Measurements from ENCODE around the gene AK3. TPM values are rescaled to one million over a fixed set of nuclear protein-coding genes. Genes with fewer than 3 reads are reported as not detected.
A peak's percentile ranks its signal among the peaks of the same experiment; 100 is the strongest.

The AK3 gene
- total RNA-seq, 1 donor from 2014 or later, result 45.1 TPM

DNA sequence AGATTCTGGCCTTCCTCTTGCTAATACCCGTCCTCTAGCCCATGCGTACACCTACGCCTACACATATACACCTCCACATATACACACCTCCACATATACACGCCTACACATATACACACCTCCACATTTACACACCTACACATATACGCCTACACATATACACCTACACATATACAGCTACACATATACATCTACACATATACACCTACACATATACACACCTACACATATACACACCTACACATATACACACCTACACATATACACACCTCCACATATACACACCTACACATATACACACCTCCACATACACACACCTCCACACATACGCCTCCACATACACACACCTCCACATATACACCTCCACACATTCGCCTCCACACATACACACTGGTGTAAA lies 27.2 kb downstream of the AK3 start:
- Histone ChIP-seq H3K9ac (ENCODE audit: low read length) (no peak overlapping the region), H3K4me3 (ENCODE audit: insufficient read depth, low read depth, low read length) (no peak overlapping the region), H3K27ac (ENCODE audit: low read depth, low read length) (no peak overlapping the region), H2AFZ (ENCODE audit: low read depth, low read length) (no peak overlapping the region), H3K9me3 (ENCODE audit: insufficient read depth, low read depth, low read length) (no peaks in the 10 kb centered on the region), H3K36me3 (ENCODE audit: insufficient read depth, low read length) (peaks cover 15% of the 10 kb centered on the region), H3K4me2 (ENCODE audit: low read length) (peak overlapping the region; percentile 9), H4K20me1 (ENCODE audit: insufficient read depth, low read length) (peaks cover 6% of the 10 kb centered on the region), H3K79me2 (ENCODE audit: insufficient read depth, low read length) (no peaks in the 10 kb centered on the region), H3K4me1 (ENCODE audit: insufficient read depth, low read length) (no peaks in the 10 kb centered on the region), H3K27me3 (ENCODE audit: insufficient read depth, low read length) (no peaks in the 10 kb centered on the region)
- Mint-ChIP-seq H3K4me3 (ENCODE audit: unreplicated experiment) (no peak overlapping the region), H3K36me3 (ENCODE audit: low read depth, unreplicated experiment) (peaks cover 16% of the 10 kb centered on the region), H3K4me1 (ENCODE audit: low read depth, unreplicated experiment) (no peaks in the 10 kb centered on the region), H3K27ac (ENCODE audit: unreplicated experiment) (no peak overlapping the region), H3K9me3 (ENCODE audit: unreplicated experiment) (no peaks in the 10 kb centered on the region), H3K27me3 (ENCODE audit: low read depth, unreplicated experiment) (no peaks in the 10 kb centered on the region)
- DNase-seq (ENCODE audit: low read depth) (peak; percentile 6), FAIRE-seq (peak; percentile 100)
- no peak for TF ChIP-seq EZH2 (IDR thresholded peaks at IDR 0.05; ENCODE audit: insufficient read depth, low read length)
- TF ChIP-seq, protein P1, sequence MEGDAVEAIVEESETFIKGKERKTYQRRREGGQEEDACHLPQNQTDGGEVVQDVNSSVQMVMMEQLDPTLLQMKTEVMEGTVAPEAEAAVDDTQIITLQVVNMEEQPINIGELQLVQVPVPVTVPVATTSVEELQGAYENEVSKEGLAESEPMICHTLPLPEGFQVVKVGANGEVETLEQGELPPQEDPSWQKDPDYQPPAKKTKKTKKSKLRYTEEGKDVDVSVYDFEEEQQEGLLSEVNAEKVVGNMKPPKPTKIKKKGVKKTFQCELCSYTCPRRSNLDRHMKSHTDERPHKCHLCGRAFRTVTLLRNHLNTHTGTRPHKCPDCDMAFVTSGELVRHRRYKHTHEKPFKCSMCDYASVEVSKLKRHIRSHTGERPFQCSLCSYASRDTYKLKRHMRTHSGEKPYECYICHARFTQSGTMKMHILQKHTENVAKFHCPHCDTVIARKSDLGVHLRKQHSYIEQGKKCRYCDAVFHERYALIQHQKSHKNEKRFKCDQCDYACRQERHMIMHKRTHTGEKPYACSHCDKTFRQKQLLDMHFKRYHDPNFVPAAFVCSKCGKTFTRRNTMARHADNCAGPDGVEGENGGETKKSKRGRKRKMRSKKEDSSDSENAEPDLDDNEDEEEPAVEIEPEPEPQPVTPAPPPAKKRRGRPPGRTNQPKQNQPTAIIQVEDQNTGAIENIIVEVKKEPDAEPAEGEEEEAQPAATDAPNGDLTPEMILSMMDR (IDR thresholded peaks at IDR 0.05; ENCODE audit: insufficient read depth, low read depth, low read length), result no peak

DNA sequence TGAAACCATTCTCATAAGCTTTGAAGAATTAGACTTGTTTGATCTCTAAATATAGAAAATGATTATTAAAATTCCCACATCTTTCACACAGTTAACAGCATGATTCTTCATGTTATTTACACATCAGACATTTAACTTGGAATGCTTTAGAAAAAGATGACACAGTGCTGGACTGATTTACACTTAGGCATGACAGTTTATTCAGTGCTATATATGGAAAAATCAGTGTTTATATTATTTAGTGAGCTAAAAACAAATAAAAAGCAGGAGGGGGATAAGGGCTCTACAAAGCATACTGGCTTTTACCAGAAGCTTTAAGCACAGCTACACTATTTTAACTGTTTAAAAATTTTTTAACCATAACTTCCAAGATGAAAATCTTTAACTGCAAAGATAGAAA lies 31.6 kb downstream of the AK3 start:
- no peaks in the 10 kb centered on the region for H3K79me2 ChIP-seq (ENCODE audit: insufficient read depth, low read length)
- no peak overlapping the region for H3K9ac ChIP-seq (ENCODE audit: low read length)
- no peaks in the 10 kb centered on the region for H3K9me3 ChIP-seq (ENCODE audit: insufficient read depth, low read depth, low read length)
- Mint-ChIP-seq H3K27me3 (ENCODE audit: low read depth, unreplicated experiment) (no peaks in the 10 kb centered on the region), H3K9me3 (ENCODE audit: unreplicated experiment) (no peaks in the 10 kb centered on the region), H3K4me1 (ENCODE audit: low read depth, unreplicated experiment) (no peaks in the 10 kb centered on the region), H3K36me3 (ENCODE audit: low read depth, unreplicated experiment) (peaks cover 4% of the 10 kb centered on the region), H3K27ac (ENCODE audit: unreplicated experiment) (no peak overlapping the region), H3K4me3 (ENCODE audit: unreplicated experiment) (no peak overlapping the region)
- DNase-seq (ENCODE audit: low read depth), result no peak
- peaks cover 6% of the 10 kb centered on the region for H4K20me1 ChIP-seq (ENCODE audit: insufficient read depth, low read length)
- no peak for FAIRE-seq
- H3K4me3 ChIP-seq (ENCODE audit: insufficient read depth, low read depth, low read length), result no peak overlapping the region
- H3K27ac ChIP-seq (ENCODE audit: low read depth, low read length), result no peak overlapping the region
- no peak overlapping the region for H3K4me2 ChIP-seq (ENCODE audit: low read length)
- no peaks in the 10 kb centered on the region for H3K4me1 ChIP-seq (ENCODE audit: insufficient read depth, low read length)
- no peak overlapping the region for H2AFZ ChIP-seq (ENCODE audit: low read depth, low read length)
- peaks cover 8% of the 10 kb centered on the region for H3K36me3 ChIP-seq (ENCODE audit: insufficient read depth, low read length)
- no peak for TF ChIP-seq EZH2 (IDR thresholded peaks at IDR 0.05; ENCODE audit: insufficient read depth, low read length)
- TF ChIP-seq, protein P1 (IDR thresholded peaks at IDR 0.05; ENCODE audit: insufficient read depth, low read depth, low read length), result no peak
- H3K27me3 ChIP-seq (ENCODE audit: insufficient read depth, low read length), result no peaks in the 10 kb centered on the region

DNA sequence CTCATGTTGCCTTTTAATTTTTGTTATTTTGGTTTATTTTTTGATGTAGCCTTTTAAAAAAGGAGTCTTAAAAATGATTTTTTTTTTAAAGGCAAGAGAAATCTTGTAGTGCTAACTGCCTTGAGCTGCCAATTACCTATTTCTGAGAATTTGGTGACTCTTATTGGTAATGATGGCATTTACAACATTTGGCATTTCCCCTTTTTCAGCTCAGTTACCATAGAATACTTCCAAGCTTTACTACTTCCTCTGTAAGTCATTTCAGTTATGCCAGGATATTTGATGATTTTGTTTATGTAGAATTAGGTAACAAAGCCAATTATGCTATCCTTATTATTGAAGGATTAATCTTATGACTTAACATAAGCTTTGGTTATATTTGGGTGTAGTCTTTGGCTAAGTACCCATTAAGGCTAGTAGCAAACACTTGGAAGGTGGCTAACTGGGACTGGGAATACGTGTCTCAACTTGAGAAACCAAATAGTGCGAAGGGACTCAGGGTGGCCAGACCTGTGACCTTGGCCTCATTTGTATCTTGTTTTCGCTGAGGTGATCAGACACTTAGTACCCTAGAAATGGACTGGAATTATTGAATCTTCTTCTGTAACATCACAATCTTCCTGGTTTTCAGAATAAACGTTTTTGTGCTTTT lies 33.9 kb downstream of the AK3 start:
- no peak for FAIRE-seq
- TF ChIP-seq EZH2 (IDR thresholded peaks at IDR 0.05; ENCODE audit: insufficient read depth, low read length), result no peak
- TF ChIP-seq, protein P1 (IDR thresholded peaks at IDR 0.05; ENCODE audit: insufficient read depth, low read depth, low read length), result no peak
- H3K27me3 Mint-ChIP-seq (ENCODE audit: low read depth, unreplicated experiment), result no peaks in the 10 kb centered on the region

More for the DNA sequence above, 33.9 kb downstream of the AK3 start:
- H4K20me1 ChIP-seq (ENCODE audit: insufficient read depth, low read length), result no peaks in the 10 kb centered on the region
- H3K4me1 Mint-ChIP-seq (ENCODE audit: low read depth, unreplicated experiment), result no peaks in the 10 kb centered on the region
- peaks cover 12% of the 10 kb centered on the region for H3K36me3 ChIP-seq (ENCODE audit: insufficient read depth, low read length)
- no peak overlapping the region for H3K4me3 ChIP-seq (ENCODE audit: insufficient read depth, low read depth, low read length)
- no peak overlapping the region for H3K27ac ChIP-seq (ENCODE audit: low read depth, low read length)
- no peaks in the 10 kb centered on the region for H3K27me3 ChIP-seq (ENCODE audit: insufficient read depth, low read length)
- no peaks in the 10 kb centered on the region for H3K9me3 ChIP-seq (ENCODE audit: insufficient read depth, low read depth, low read length)
- H3K36me3 Mint-ChIP-seq (ENCODE audit: low read depth, unreplicated experiment), result peaks cover 4% of the 10 kb centered on the region
- H2AFZ ChIP-seq (ENCODE audit: low read depth, low read length), result no peak overlapping the region
- H3K9ac ChIP-seq (ENCODE audit: low read length), result no peak overlapping the region
- no peak for DNase-seq (ENCODE audit: low read depth)
- no peaks in the 10 kb centered on the region for H3K9me3 Mint-ChIP-seq (ENCODE audit: unreplicated experiment)
- H3K27ac Mint-ChIP-seq (ENCODE audit: unreplicated experiment), result no peak overlapping the region
- H3K79me2 ChIP-seq (ENCODE audit: insufficient read depth, low read length), result no peaks in the 10 kb centered on the region
- H3K4me1 ChIP-seq (ENCODE audit: insufficient read depth, low read length), result no peaks in the 10 kb centered on the region
- no peak overlapping the region for H3K4me2 ChIP-seq (ENCODE audit: low read length)
- no peak overlapping the region for H3K4me3 Mint-ChIP-seq (ENCODE audit: unreplicated experiment)

Measured in astrocyte (in vitro differentiated cells and primary cell).